Embryonic facial prominence (tissue), 1 donor: Measurements from ENCODE around the gene NONO.
"Not testable (repeated sequence)": the region's sequence is repeated elsewhere in the genome, so short reads cannot be mapped to it uniquely, and the experiment has no call there.

Source experiments
- DNase-seq: peaks from one replicate; pipeline ENCODE4 v3.0.0-alpha.2; 2016; ENCODE audit errors: extremely low spot score

Gene NONO

GRCh38 chrX:71285929-71286328 lies 2.5 kb downstream of the NONO start:
- DNase-seq: no peak

- no peak for DNase-seq
Observed at GRCh38 chrX:71291381-71291780, 7.9 kb downstream of the NONO start.

GRCh38 chrX:71292669-71293365 lies 9.4 kb downstream of the NONO start:
- no peak for DNase-seq

- no peak for DNase-seq
Observed at GRCh38 chrX:71296806-71297205, 13.4 kb downstream of the NONO start.

- DNase-seq: no peak
Observed at GRCh38 chrX:71298119-71298518, 14.7 kb downstream of the NONO start.

GRCh38 chrX:71300064-71300463 lies 16.6 kb downstream of the NONO start:
- not testable (repeated sequence) for DNase-seq

- DNase-seq: not testable (repeated sequence)
Observed at GRCh38 chrX:71300495-71300894, 17.1 kb downstream of the NONO start.

- no peak for DNase-seq
Observed at GRCh38 chrX:71301195-71301924, 17.9 kb downstream of the NONO start, which contains the start of gene ITGB1BP2. ITGB1BP2 (plus strand) TSS chrX:71301750; CDS start chrX:71301807, 57 bp downstream.

GRCh38 chrX:71302461-71303213 lies 19.2 kb downstream of the NONO start:
- no peak for DNase-seq

GRCh38 chrX:71304561-71304960 lies 21.1 kb downstream of the NONO start:
- no peak for DNase-seq

- no peak for DNase-seq
Observed at GRCh38 chrX:71315917-71316316, 32.5 kb downstream of the NONO start.

GRCh38 chrX:71316959-71317358 lies 33.5 kb downstream of the NONO start:
- DNase-seq: not testable (repeated sequence)

GRCh38 chrX:71320126-71320525 lies 36.7 kb downstream of the NONO start:
- no peak for DNase-seq

- DNase-seq: no peak
Observed at GRCh38 chrX:71321731-71322130, 38.3 kb downstream of the NONO start.

GRCh38 chrX:71324452-71324851 lies 41.0 kb downstream of the NONO start:
- not testable (repeated sequence) for DNase-seq

GRCh38 chrX:71326394-71326793 lies 43.0 kb downstream of the NONO start:
- DNase-seq: no peak

- DNase-seq: not testable (repeated sequence)
Observed at GRCh38 chrX:71349151-71349665, 65.8 kb downstream of the NONO start.

GRCh38 chrX:71349867-71350266 lies 66.4 kb downstream of the NONO start:
- DNase-seq: not testable (repeated sequence)
